22Rv1 (cell line): Measurements from ENCODE around the gene H3-3A.

Experiments
- CTCF ChIP-seq: fragments of 450-650 bp; IDR thresholded peaks from 2 replicates; pipeline ENCODE4 v1.5.1; 2017; ENCODE audit warnings: mild to moderate bottlenecking
- ZFX ChIP-seq: fragments of 450-650 bp; IDR thresholded peaks from 2 replicates; pipeline ENCODE4 v1.6.1; 2017; ENCODE audit warnings: antibody characterized with exemption, borderline replicate concordance

GRCh38 chr1:226073184-226073950, 10.9 kb downstream of the H3-3A start:
- TF ChIP-seq ZFX (no peak), CTCF (no peak)
